Suprapubic skin (tissue), 4 donors: ENCODE results near the gene ACE. TPM values are rescaled to one million over a fixed set of nuclear protein-coding genes. Genes with fewer than 3 reads are reported as not detected.

Source experiments
- DNase-seq, 2 donors: peaks; one replicate each; pipeline ENCODE4 v3.0.0-alpha.2; 2019; ENCODE audit warnings: low spot score in 2 of 2
- H3K27ac ChIP-seq: fragments of 200-600 bp; sonication (generic); one replicate; pipeline ENCODE4 v1.5.1; 2019
- H3K27me3 ChIP-seq: fragments of 200-600 bp; sonication (generic); one replicate; pipeline ENCODE4 v1.5.1; 2019
- H3K36me3 ChIP-seq: fragments of 200-600 bp; sonication (generic); one replicate; pipeline ENCODE4 v1.5.1; 2019
- H3K4me1 ChIP-seq: fragments of 200-600 bp; sonication (generic); one replicate; pipeline ENCODE4 v1.5.1; 2019
- H3K4me3 ChIP-seq: fragments of 200-600 bp; sonication (generic); one replicate; pipeline ENCODE4 v1.5.1; 2019; ENCODE audit warnings: mild to moderate bottlenecking
- H3K9me3 ChIP-seq: fragments of 200-600 bp; sonication (generic); one replicate; pipeline ENCODE4 v1.5.1; 2019
- CTCF ChIP-seq, 2 donors: fragments of 200-600 bp in 1 of 2; fragments of 450-650 bp in 1 of 2; sonication (generic) in 1 of 2; IDR thresholded peaks; one replicate each; pipeline ENCODE4 v1.5.1; 2016 to 2019; ENCODE audit warnings: antibody characterized with exemption in 2 of 2, mild to moderate bottlenecking in 1 of 2, moderate library complexity in 1 of 2
- EP300 ChIP-seq: sonication (generic); formaldehyde crosslinking; IDR thresholded peaks from one replicate; pipeline ENCODE4 v1.6.1; 2017; ENCODE audit warnings: antibody characterized with exemption
- POLR2A ChIP-seq, 2 donors: fragments of 450-650 bp; IDR thresholded peaks; one replicate each; pipeline ENCODE4 v1.6.1; 2017; ENCODE audit warnings: antibody characterized with exemption in 2 of 2, mild to moderate bottlenecking in 2 of 2, moderate library complexity in 2 of 2
- POLR2AphosphoS5 ChIP-seq, 3 donors: sonication (generic); formaldehyde crosslinking; IDR thresholded peaks; one replicate each; pipeline ENCODE4 v1.6.1; 2017; ENCODE audit warnings: antibody characterized with exemption in 3 of 3
- WGBS: methylation state at CpG from one replicate; pipeline ENCODE4 v1.1.5; 2018; 5-methylcytosine and 5-hydroxymethylcytosine counted together
- total RNA-seq, 4 donors: library from RNA; depleted of rRNA; stranded (reverse); fragments of >200 nt; gene quantifications; one replicate each; pipeline ENCODE4 v1.1.0, GENCODE V29; 2016

Gene ACE
- total RNA-seq, 4 donors from 2014 or later = 0.79 to 6.3 (median 4.0) TPM

GRCh38 chr17:63433746-63434591 is 42.9 kb upstream of the ACE start:
- Histone ChIP-seq H3K9me3 (no peaks in the 10 kb centered on the region), H3K27me3 (no peaks in the 10 kb centered on the region), H3K4me1 (peaks cover 58% of the 10 kb centered on the region), H3K36me3 (no peaks in the 10 kb centered on the region), H3K4me3 (peak overlapping the region; percentile 11), H3K27ac (peak overlapping the region; percentile 86)
- no peak for TF ChIP-seq CTCF (IDR thresholded peaks at IDR 0.05)
- no peak for TF ChIP-seq EP300
- peak in 1 of 3 donors; percentile 31 for TF ChIP-seq POLR2AphosphoS5 (IDR thresholded peaks at IDR 0.05)
- no peak for TF ChIP-seq POLR2A (IDR thresholded peaks at IDR 0.05)
- WGBS = 50% methylated on average over 11 of the region's 32 CpGs
- DNase-seq = peak; percentile 92 to 93

GRCh38 chr17:63434951-63435571 is 41.8 kb upstream of the ACE start:
- Histone ChIP-seq H3K4me3 (no peak overlapping the region), H3K36me3 (no peaks in the 10 kb centered on the region), H3K27me3 (no peaks in the 10 kb centered on the region), H3K4me1 (peaks cover 58% of the 10 kb centered on the region), H3K27ac (peak overlapping the region; percentile 86), H3K9me3 (no peaks in the 10 kb centered on the region)
- DNase-seq = no peak
- 55% methylated on average over 20 of the region's 25 CpGs for WGBS
- TF ChIP-seq POLR2AphosphoS5 (IDR thresholded peaks at IDR 0.05) = no peak
- TF ChIP-seq EP300 = no peak
- no peak for TF ChIP-seq POLR2A (IDR thresholded peaks at IDR 0.05)

GRCh38 chr17:63435681-63436522 is 41.0 kb upstream of the ACE start:
- no peak for DNase-seq
- 74% methylated on average over 24 of the region's 29 CpGs for WGBS
- Histone ChIP-seq H3K9me3 (no peaks in the 10 kb centered on the region), H3K27me3 (no peaks in the 10 kb centered on the region), H3K4me1 (peaks cover 58% of the 10 kb centered on the region), H3K36me3 (no peaks in the 10 kb centered on the region), H3K27ac (peak overlapping the region; percentile 86), H3K4me3 (no peak overlapping the region)
- peak in 1 of 2 donors; percentile 38 for TF ChIP-seq CTCF (IDR thresholded peaks at IDR 0.05)
- no peak for TF ChIP-seq EP300

- Histone ChIP-seq H3K27ac (no peak overlapping the region), H3K4me1 (peaks cover 58% of the 10 kb centered on the region), H3K27me3 (no peaks in the 10 kb centered on the region), H3K4me3 (no peak overlapping the region), H3K36me3 (peaks cover 3% of the 10 kb centered on the region), H3K9me3 (no peaks in the 10 kb centered on the region)
- TF ChIP-seq POLR2A (IDR thresholded peaks at IDR 0.05) (no peak), EP300 (no peak), POLR2AphosphoS5 (IDR thresholded peaks at IDR 0.05) (no peak), CTCF (IDR thresholded peaks at IDR 0.05) (no peak)
- 84% methylated on average over 17 of the region's 17 CpGs for WGBS
- DNase-seq = no peak
Measured at GRCh38 chr17:63436523-63437110, 40.2 kb upstream of the ACE start.

GRCh38 chr17:63437287-63438091 is 39.4 kb upstream of the ACE start:
- H3K4me1 ChIP-seq = peaks cover 58% of the 10 kb centered on the region
- DNase-seq = no peak
- TF ChIP-seq POLR2AphosphoS5 (IDR thresholded peaks at IDR 0.05) = no peak

More at GRCh38 chr17:63437287-63438091, 39.4 kb upstream of the ACE start:
- 57% methylated on average over 5 of the region's 55 CpGs for WGBS
- H3K4me3 ChIP-seq = no peak overlapping the region
- no peak overlapping the region for H3K27ac ChIP-seq
- no peaks in the 10 kb centered on the region for H3K27me3 ChIP-seq
- H3K9me3 ChIP-seq = no peaks in the 10 kb centered on the region
- H3K36me3 ChIP-seq = peaks cover 4% of the 10 kb centered on the region
